Stomach (tissue), 9 donors: Measurements from ENCODE around the gene ACER1. TPM values are rescaled to one million over a fixed set of nuclear protein-coding genes. Genes with fewer than 3 reads are reported as not detected.

ENCODE experiments used
- DNase-seq, 2 donors: peaks; one replicate each; pipeline versions ENCODE4 v3.0.0 to v3.0.0-alpha.2; 2013 to 2019
- H3K27ac ChIP-seq, 5 donors: fragments of 200-600 bp in 4 of 5; sonication (generic) in 4 of 5; one replicate each; pipeline ENCODE4 v1.5.1; 2013 to 2019; ENCODE audit warnings: mild to moderate bottlenecking in 1 of 5, moderate library complexity in 1 of 5
- H3K27me3 ChIP-seq, 3 donors: fragments of 200-600 bp; sonication (generic); one replicate each; pipeline ENCODE4 v1.5.1; 2017 to 2019; ENCODE audit warnings: mixed run types in 1 of 3
- H3K36me3 ChIP-seq, 4 donors: fragments of 200-600 bp; sonication (generic); 1 replicate in 3 of 4; 2 replicates in 1 of 4; pipeline ENCODE4 v1.5.1; 2016 to 2019
- H3K4me1 ChIP-seq, 4 donors: fragments of 200-600 bp; sonication (generic); one replicate each; pipeline ENCODE4 v1.5.1; 2016 to 2019
- H3K4me3 ChIP-seq, 4 donors: fragments of 200-600 bp; sonication (generic) in 3 of 4; one replicate each; pipeline ENCODE4 v1.5.1; 2016 to 2019; ENCODE audit warnings: mild to moderate bottlenecking in 1 of 4
- H3K9me3 ChIP-seq, 4 donors: fragments of 200-600 bp; sonication (generic); one replicate each; pipeline ENCODE4 v1.5.1; 2016 to 2019
- CTCF ChIP-seq, 7 experiments: fragments of 450-650 bp in 4 of 7; fragments of 200-600 bp in 3 of 7; sonication (generic) in 3 of 7; IDR thresholded peaks; one replicate each; pipeline ENCODE4 v1.5.1; 2016 to 2019; ENCODE audit warnings: antibody characterized with exemption in 7 of 7, control low read depth in 2 of 7, mild to moderate bottlenecking in 1 of 7
- EP300 ChIP-seq: sonication (generic); formaldehyde crosslinking; IDR thresholded peaks from one replicate; pipeline ENCODE4 v1.6.1; 2017; ENCODE audit warnings: antibody characterized with exemption
- POLR2A ChIP-seq, 4 donors: fragments of 450-650 bp; IDR thresholded peaks; one replicate each; pipeline ENCODE4 v1.6.1; 2016; ENCODE audit warnings: antibody characterized with exemption in 4 of 4, control low read depth in 2 of 4, mild to moderate bottlenecking in 1 of 4, moderate library complexity in 1 of 4
- POLR2AphosphoS5 ChIP-seq, 3 donors: sonication (generic); formaldehyde crosslinking; IDR thresholded peaks; one replicate each; pipeline ENCODE4 v1.6.1; 2016; ENCODE audit warnings: antibody characterized with exemption in 3 of 3
- WGBS, 5 donors: extraction: QIAGEN DNeasy Blood & Tissue Kit in 3 of 5; methylation state at CpG; one replicate each; pipeline versions ENCODE4 v1.1.5 to v1.1.7; 2013 to 2018; 5-methylcytosine and 5-hydroxymethylcytosine counted together
- intact Hi-C: fragments of 100-400 bp; cut with DNase I; formaldehyde crosslinking; loops from one replicate; pipeline ENCODE4 v1.15.1; 2023; ENCODE audit warnings: low total_unique reads
- polyA plus RNA-seq, 3 donors: library from polyadenylated mRNA; stranded (reverse); fragments of 200-250 nt; gene quantifications; one replicate each; pipeline ENCODE4 v1.2.3, GENCODE V29; 2013
- total RNA-seq, 5 donors: library from RNA; depleted of rRNA; stranded (reverse); fragments of >200 nt; gene quantifications; one replicate each; pipeline versions ENCODE4 v1.1.0 to v1.2.3, GENCODE V29; 2014 to 2016
- donor health status: healthy with polysubstance abuse.
- donor health status: Bipolar disorder and iron deficiency.
- donor health status: healthy.

ACER1 gene
- total and polyA plus RNA-seq, 8 donors = 0.08 to 3.5 TPM; not detected in 6

DNA sequence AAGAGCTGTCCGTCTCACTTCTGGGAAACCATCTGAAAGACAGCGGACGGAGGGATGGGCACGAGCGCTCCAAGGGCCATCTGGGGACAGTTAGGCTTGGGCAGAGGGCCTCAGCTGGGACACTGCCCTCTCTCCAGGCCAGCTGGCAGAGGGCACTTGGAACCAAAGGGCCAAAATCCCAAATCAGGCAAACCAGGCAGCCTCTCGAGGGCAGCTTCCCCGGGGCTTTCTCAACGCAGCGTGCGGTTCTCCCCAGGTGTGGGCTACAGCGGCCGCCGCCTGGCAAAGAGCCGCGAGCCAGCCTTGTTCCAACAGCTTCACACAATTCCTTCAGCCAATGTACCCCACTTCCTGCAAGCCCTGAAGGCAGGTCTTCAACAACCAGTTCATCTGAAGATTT lies 58.7 kb downstream of the ACER1 start:
- no peak for TF ChIP-seq POLR2A (IDR thresholded peaks at IDR 0.05)
- no peak for TF ChIP-seq POLR2AphosphoS5 (IDR thresholded peaks at IDR 0.05)
- TF ChIP-seq EP300 = no peak
- TF ChIP-seq CTCF (IDR thresholded peaks at IDR 0.05) = no peak
- no peaks in the 10 kb centered on the region for H3K27me3 ChIP-seq
- 85 to 93% (median 91%) methylated on average over 15 of the region's 15 CpGs for WGBS, 5 donors
- no peaks in the 10 kb centered on the region for H3K9me3 ChIP-seq
- peak overlapping the region in 1 of 4 donors; percentile 26 for H3K4me3 ChIP-seq
- intact Hi-C loops = no loop called here
- DNase-seq = no peak
- H3K4me1 ChIP-seq = peaks cover 86 to 96% (median 95%) of the 10 kb centered on the region in 4 donors
- H3K36me3 ChIP-seq = peaks cover 8 to 10% (median 9%) of the 10 kb centered on the region in 4 donors
- H3K27ac ChIP-seq = peak overlapping the region; percentile 75 to 94 (median 91)

DNA sequence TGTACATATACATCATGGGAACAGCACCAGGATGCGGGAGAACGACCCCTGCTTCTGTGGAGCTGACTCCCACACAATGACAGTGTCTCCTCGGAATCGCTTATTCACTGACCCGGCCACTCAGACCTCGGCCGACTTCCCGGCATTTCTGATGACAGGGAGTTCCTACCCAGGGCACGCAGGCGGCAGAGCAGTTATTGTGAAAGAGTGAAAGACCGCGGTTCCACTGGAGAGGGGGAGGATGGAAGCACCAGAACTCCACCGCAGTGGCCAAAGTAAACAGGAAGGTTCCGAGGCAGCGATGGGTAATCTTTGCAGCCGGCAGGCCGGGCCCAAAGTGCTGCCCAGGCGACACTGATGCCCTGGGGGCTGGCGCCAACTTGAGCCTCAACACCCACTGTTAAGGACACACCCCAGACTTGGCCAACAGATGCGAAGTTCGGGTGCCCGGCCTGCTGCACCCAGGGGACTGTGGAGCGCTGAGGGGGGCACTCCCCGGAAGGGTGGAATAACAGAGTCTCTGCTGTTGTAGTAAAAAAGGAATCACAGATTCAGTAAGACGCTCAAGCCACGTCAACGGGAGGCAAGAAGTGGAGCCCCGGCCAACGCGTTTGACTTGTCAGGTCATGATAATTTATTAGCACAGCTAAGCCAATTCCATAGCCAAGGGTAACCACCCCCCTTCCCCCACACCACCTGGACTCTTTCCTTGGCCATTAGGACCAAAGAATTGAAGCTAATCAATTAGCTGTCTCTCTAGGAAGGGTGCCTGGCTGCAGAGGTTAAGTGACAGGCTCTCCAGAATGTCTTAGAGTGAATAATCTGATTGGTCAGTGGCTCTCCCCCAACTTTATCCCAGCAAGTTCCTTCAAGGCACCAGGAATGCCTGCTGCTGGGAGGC lies 59.5 kb downstream of the ACER1 start:
- Histone ChIP-seq H3K4me1 (peaks cover 87 to 100% (median 96%) of the 10 kb centered on the region in 4 donors), H3K4me3 (peak overlapping the region; percentile 11 to 30 (median 20)), H3K27me3 (no peaks in the 10 kb centered on the region), H3K27ac (peak overlapping the region; percentile 75 to 94 (median 91)), H3K9me3 (no peaks in the 10 kb centered on the region), H3K36me3 (peaks cover 16 to 18% (median 17%) of the 10 kb centered on the region in 4 donors)
- intact Hi-C loops = no loop called here
- peak; percentile 77 to 83 for DNase-seq
- TF ChIP-seq POLR2AphosphoS5 (IDR thresholded peaks at IDR 0.05) = peak; percentile 74 to 92 (median 75)
- TF ChIP-seq POLR2A (IDR thresholded peaks at IDR 0.05) = no peak
- peak; percentile 85 for TF ChIP-seq EP300
- no peak for TF ChIP-seq CTCF (IDR thresholded peaks at IDR 0.05)
- 9 to 22% (median 11%) methylated on average over 21 to 30 of the region's 30 CpGs for WGBS, 5 donors

- intact Hi-C loops = no loop called here
- no peak for DNase-seq
- Histone ChIP-seq H3K27ac (peak overlapping the region; percentile 75 to 94 (median 91)), H3K4me1 (peaks cover 88 to 100% (median 93%) of the 10 kb centered on the region in 4 donors), H3K27me3 (no peaks in the 10 kb centered on the region), H3K36me3 (peaks cover 23 to 26% (median 25%) of the 10 kb centered on the region in 4 donors), H3K4me3 (peak overlapping the region in 3 of 4 donors; percentile 11 to 26 (median 13)), H3K9me3 (no peaks in the 10 kb centered on the region)
- TF ChIP-seq POLR2AphosphoS5 (IDR thresholded peaks at IDR 0.05) = no peak
- TF ChIP-seq POLR2A (IDR thresholded peaks at IDR 0.05) = no peak
- no peak for TF ChIP-seq CTCF (IDR thresholded peaks at IDR 0.05)
- no peak for TF ChIP-seq EP300
- WGBS, 5 donors = 67 to 87% (median 75%) methylated on average over 22 of the region's 22 CpGs
These were observed 60.4 kb downstream of the ACER1 start for GRCh38 chr19:6272913-6273600.

- TF ChIP-seq POLR2AphosphoS5 (IDR thresholded peaks at IDR 0.05) (no peak), CTCF (IDR thresholded peaks at IDR 0.05) (no peak), POLR2A (IDR thresholded peaks at IDR 0.05) (no peak), EP300 (no peak)
- peaks cover 26 to 32% (median 32%) of the 10 kb centered on the region in 4 donors for H3K36me3 ChIP-seq
- no peaks in the 10 kb centered on the region for H3K9me3 ChIP-seq
- H3K4me1 ChIP-seq = peaks cover 82 to 99% (median 90%) of the 10 kb centered on the region in 4 donors
- intact Hi-C loops = no loop called here
- DNase-seq = no peak
- H3K4me3 ChIP-seq = peak overlapping the region in 3 of 4 donors; percentile 25 to 32 (median 29)
- WGBS, 5 donors = 29 to 46% (median 41%) methylated on average over 11 of the region's 11 CpGs
- peak overlapping the region; percentile 28 to 94 (median 91) for H3K27ac ChIP-seq
- H3K27me3 ChIP-seq = no peaks in the 10 kb centered on the region
These were observed 61.0 kb downstream of the ACER1 start for GRCh38 chr19:6272411-6272791.
